ENCODE data around the gene RNF180.

DNA sequence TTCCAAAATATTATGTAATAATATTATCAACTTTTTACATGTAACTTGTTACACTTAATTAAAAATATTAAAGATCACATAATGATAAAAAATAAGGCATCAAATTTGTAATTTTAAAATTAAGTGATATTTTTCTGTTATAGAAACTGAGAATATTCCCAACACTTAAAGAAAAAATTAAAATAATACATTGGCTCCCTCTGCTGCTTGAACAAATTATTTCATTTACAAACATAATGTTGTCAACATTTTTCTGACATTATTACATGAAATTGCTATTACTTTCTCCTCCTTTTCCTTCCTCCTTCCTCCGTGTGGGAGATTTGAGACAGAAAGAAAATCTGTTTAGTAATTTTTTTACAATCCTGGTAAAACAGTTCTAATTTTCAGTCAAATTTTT lies 42.3 kb downstream of the RNF180 start:
- TF ChIP-seq CTCF (IDR thresholded peaks at IDR 0.05) (peak in 1 of 7 experiments; percentile 22), POLR2AphosphoS5 (IDR thresholded peaks at IDR 0.05) (no peak), POLR2A (IDR thresholded peaks at IDR 0.05) (no peak)
